Stimulated activated CD8-positive, alpha-beta memory T cell treated with anti-CD3 and anti-CD28 coated beads, Interleukin-12 subunit alpha, Interleukin-12 subunit beta, amount 100 ng/mL, for 4 hours (primary cell): ENCODE data around the gene PRPH2.
"Not testable (repeated sequence)": the region's sequence is repeated elsewhere in the genome, so short reads cannot be mapped to it uniquely, and the experiment has no call there.

Source experiments
- DNase-seq: peaks from one replicate; pipeline ENCODE4 v3.0.0-alpha.2; 2020; ENCODE audit warnings: low read depth

The PRPH2 gene

GRCh38 chr6:42698217-42698616, 24.2 kb downstream of the PRPH2 start:
- no peak for DNase-seq

DNA sequence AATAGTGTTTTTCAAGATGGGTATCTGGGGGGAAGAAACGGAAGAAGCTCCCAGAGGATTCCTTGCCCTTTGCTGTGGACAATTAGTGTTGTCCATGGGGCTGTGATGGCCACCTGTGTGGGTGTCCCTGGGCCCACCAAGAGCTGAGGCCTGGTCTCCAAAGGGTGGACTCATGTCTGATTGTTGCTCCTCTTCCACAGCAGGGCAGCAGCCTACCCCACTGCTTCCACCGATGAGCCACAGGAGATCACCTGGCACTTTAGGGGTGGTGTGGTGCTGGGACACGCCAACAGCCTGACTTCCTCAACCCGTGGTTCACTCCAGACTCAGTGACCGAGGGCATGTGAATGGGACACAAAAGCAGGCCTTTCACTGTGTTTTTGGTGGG, 25.1 kb downstream of the PRPH2 start:
- DNase-seq, result no peak

- no peak for DNase-seq
These were observed 25.7 kb downstream of the PRPH2 start for GRCh38 chr6:42696526-42697267.

DNA sequence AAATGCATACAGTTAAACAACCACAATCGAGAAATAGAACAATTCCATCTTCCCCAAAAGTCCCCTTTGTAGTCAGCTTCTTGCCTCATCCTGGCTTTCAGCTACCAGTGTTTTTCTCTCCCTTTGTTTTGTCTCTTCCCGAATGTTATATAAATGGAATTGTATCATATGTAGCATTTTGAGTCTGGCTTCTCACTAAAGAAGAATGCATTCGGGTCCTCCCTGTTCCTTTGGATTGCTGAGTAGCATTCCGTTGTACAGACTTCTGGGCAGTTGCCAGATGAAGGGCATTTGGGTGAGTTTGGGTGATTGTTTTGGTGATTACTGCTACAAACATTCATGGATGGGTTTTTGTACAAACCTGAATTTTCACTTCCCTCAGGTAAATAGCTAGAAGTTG, 27.8 kb downstream of the PRPH2 start:
- no peak for DNase-seq

- DNase-seq, result no peak
These were observed 28.6 kb downstream of the PRPH2 start for GRCh38 chr6:42693725-42694323.

GRCh38 chr6:42692137-42692911, 30.1 kb downstream of the PRPH2 start:
- DNase-seq, result no peak

DNA sequence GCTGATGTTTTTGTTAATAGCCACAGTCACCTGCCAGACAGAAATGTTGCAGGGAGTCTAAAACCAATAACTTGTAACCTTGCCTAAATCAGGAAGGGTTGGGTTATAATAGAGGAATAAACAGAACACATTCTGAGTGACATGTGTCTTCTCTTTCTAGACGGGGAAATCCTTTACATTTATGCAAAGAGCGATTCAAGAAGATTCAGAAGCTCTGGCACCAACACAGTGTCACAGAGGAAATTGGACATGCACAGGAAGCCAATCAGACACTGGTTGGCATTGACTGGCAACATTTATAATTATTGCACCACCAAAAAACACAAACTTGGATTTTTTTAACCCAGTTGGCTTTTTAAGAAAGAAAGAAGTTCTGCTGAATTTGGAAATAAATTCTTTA, 31.5 kb downstream of the PRPH2 start:
- no peak for DNase-seq

DNA sequence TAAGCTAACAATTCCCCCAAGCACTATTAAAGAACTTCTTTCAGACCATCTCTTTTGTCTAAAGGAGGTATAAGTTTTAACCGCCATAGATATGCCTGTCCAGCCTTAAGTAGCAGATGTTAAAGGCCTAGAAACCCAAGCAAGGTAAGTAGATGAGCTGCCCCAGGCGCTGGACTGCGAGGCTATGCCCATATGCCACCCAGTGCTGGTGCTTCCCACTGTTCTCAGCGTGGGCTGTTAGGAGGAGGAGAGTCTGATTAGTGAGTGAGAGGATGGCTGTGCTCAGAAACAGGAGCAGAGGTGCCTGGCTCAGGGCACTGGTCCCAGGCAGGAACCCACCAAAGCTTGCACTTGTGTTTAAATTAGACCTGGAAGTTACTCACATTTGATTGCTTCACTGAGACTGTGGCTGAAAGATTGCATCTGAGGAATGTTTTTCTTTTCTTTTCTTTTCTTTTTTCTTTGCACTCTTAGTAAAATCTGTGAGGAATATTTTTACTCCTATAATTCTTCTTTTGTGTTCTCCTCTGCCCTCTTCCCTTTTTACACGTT, 32.2 kb downstream of the PRPH2 start:
- DNase-seq, result no peak

- DNase-seq, result no peak
These were observed 33.0 kb downstream of the PRPH2 start for GRCh38 chr6:42689371-42689770.

GRCh38 chr6:42688281-42688680, 34.1 kb downstream of the PRPH2 start:
- no peak for DNase-seq

GRCh38 chr6:42679358-42679757, 43.0 kb downstream of the PRPH2 start:
- no peak for DNase-seq

DNA sequence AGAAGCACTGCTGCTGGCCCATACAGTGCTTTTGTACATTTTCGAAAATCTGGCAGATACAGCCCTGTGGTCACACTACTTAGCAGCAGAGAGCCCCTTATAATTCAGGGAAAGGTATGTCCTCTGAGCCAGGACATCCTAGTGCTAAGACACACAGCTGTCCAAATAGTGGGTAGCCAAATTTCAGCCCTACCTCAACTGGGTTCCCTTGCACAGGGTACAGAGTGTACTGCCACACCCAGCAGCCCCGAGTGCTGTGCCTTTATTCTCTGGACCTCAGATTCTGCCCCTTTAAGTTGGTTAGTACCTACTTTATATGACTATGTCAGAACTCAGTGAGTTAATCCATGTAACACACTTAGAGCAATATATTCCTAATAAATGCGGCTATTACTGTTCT, 47.6 kb downstream of the PRPH2 start:
- DNase-seq, result no peak

DNA sequence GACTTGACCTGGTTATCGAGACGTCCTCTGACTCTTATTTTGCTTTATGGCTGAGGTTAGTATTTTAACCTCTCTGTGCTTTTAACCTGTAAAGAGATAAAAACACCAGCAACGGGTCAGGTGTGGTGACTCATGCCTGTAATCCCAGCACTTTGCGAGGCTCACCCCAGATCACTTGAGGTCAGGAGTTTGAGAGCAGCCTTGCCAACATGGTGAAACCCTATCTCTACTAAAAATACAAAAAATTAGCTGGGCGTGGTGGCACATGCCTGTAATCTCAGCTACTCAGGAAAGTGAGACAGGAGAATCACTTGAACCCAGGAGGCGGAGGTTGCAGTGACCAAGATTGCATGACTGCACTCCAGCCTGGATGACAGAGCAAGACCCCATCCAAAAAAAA, 48.0 kb downstream of the PRPH2 start:
- not testable (repeated sequence) for DNase-seq

DNA sequence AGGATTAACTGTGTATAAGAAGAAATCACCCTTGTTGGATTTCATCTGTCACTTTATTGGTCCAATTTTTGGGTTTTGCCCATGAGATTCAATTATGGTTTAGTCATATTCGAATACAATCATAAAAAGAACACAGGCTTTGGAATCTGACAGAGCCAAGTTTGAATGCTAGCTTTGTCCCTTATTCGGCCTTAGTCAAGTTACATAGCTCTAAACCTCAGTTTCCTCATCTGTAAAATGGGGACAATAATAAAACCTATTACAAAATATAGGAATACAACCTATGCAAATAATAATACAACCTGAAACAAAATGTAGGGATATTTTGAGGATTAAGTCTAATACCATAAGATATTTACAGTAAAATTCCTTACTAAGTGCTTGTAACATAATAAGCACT, 57.7 kb downstream of the PRPH2 start:
- no peak for DNase-seq

- DNase-seq, result peak; percentile 63
These were observed 60.8 kb downstream of the PRPH2 start for GRCh38 chr6:42661540-42662153.

- no peak for DNase-seq
These were observed 62.6 kb downstream of the PRPH2 start for GRCh38 chr6:42659806-42660205.

- DNase-seq, result no peak
These were observed 68.5 kb downstream of the PRPH2 start for GRCh38 chr6:42653851-42654250.

- no peak for DNase-seq
These were observed 70.2 kb downstream of the PRPH2 start for GRCh38 chr6:42652024-42652746.
